CD4-positive, CD25-positive, alpha-beta regulatory T cell (primary cell): ENCODE results near the gene WWC1. TPM values are rescaled to one million over a fixed set of nuclear protein-coding genes. Genes with fewer than 3 reads are reported as not detected.

Experiments
- ATAC-seq, 2 donors: fragments of 150-1000 bp; cut with Tn5 transposase; one replicate each; pipeline ENCODE4 v1.10.0; 2021; ENCODE audit warnings: low read depth in 2 of 2, moderate number of reproducible peaks in 2 of 2, moderate library complexity in 1 of 2
- DNase-seq, 3 donors: peaks; one replicate each; pipeline versions ENCODE4 v3.0.0 to v3.0.0-alpha.2; 2012 to 2022; ENCODE audit warnings: mixed read lengths in 1 of 3
- H3K27ac ChIP-seq: one replicate; pipeline ENCODE4 v1.7.0; 2013; ENCODE audit warnings: mild to moderate bottlenecking, low read length; ENCODE audit not compliant: insufficient read depth, poor library complexity, severe bottlenecking
- H3K27me3 ChIP-seq: one replicate; pipeline ENCODE4 v1.7.0; 2013; ENCODE audit warnings: low read length; ENCODE audit not compliant: control insufficient read depth, insufficient read depth
- H3K36me3 ChIP-seq: one replicate; pipeline ENCODE4 v1.7.0; 2013; ENCODE audit warnings: mild to moderate bottlenecking, low read length, moderate library complexity; ENCODE audit not compliant: control insufficient read depth, insufficient read depth
- H3K4me1 ChIP-seq: 2 replicates; pipeline ENCODE4 v1.7.0; 2013; ENCODE audit warnings: mild to moderate bottlenecking, low read length; ENCODE audit not compliant: insufficient read depth, control insufficient read depth, poor library complexity, severe bottlenecking
- H3K4me3 ChIP-seq: one replicate; pipeline ENCODE4 v1.7.0; 2013; ENCODE audit warnings: low read depth, mild to moderate bottlenecking, low read length, moderate library complexity
- H3K9me3 ChIP-seq, 2 experiments: 1 replicate in 1 of 2; 2 replicates in 1 of 2; pipeline ENCODE4 v1.7.0; 2013; ENCODE audit warnings: low read length in 2 of 2, mild to moderate bottlenecking in 1 of 2, moderate library complexity in 1 of 2; ENCODE audit not compliant: control insufficient read depth in 2 of 2
- H3K27ac Mint-ChIP-seq, 3 donors: one replicate each; pipeline ENCODE4 v1.8.0; 2020 to 2022; ENCODE audit warnings: mild to moderate bottlenecking in 3 of 3, mixed read lengths in 3 of 3, moderate library complexity in 2 of 3
- H3K27me3 Mint-ChIP-seq: one replicate; pipeline ENCODE4 v1.8.0; 2022; ENCODE audit warnings: mild to moderate bottlenecking, mixed read lengths
- H3K36me3 Mint-ChIP-seq: one replicate; pipeline ENCODE4 v1.8.0; 2020; ENCODE audit warnings: mixed read lengths
- H3K4me1 Mint-ChIP-seq, 4 donors: one replicate each; pipeline ENCODE4 v1.8.0; 2020 to 2022; ENCODE audit warnings: mixed read lengths in 4 of 4, mild to moderate bottlenecking in 1 of 4
- H3K4me3 Mint-ChIP-seq, 4 donors: one replicate each; pipeline ENCODE4 v1.8.0; 2020 to 2022; ENCODE audit warnings: mild to moderate bottlenecking in 4 of 4, mixed read lengths in 4 of 4, moderate library complexity in 3 of 4
- H3K9me3 Mint-ChIP-seq, 7 donors: one replicate each; pipeline ENCODE4 v1.8.0; 2020 to 2022; ENCODE audit warnings: mixed read lengths in 7 of 7, mild to moderate bottlenecking in 3 of 7, moderate library complexity in 2 of 7
- polyA plus RNA-seq, 4 donors: library from polyadenylated mRNA; unstranded; fragments of 300-500 nt; fragmentation: Illumina TruSeq; gene quantifications; one replicate each; pipeline ENCODE4 v1.2.3, GENCODE V29; 2021
- total RNA-seq: library from RNA; stranded (reverse); gene quantifications from one replicate; pipeline ENCODE4 v1.2.3, GENCODE V29; 2022

WWC1 gene
- total and polyA plus RNA-seq, 5 donors from 2014 or later, result 0.07 to 1.5 (median 0.95) TPM; not detected in 1

- no peaks in the 10 kb centered on the region for H3K4me1 Mint-ChIP-seq
- H3K36me3 Mint-ChIP-seq, result no peaks in the 10 kb centered on the region
- DNase-seq, result no peak
- Histone ChIP-seq H3K36me3 (no peaks in the 10 kb centered on the region), H3K27me3 (peaks cover 3% of the 10 kb centered on the region), H3K27ac (no peak overlapping the region), H3K4me1 (no peaks in the 10 kb centered on the region), H3K9me3 (no peaks in the 10 kb centered on the region), H3K4me3 (no peak overlapping the region)
- H3K27me3 Mint-ChIP-seq, result peaks cover 15% of the 10 kb centered on the region
- no peak for ATAC-seq
- no peak overlapping the region for H3K4me3 Mint-ChIP-seq
- peak overlapping the region in 1 of 3 donors; percentile 86 for H3K27ac Mint-ChIP-seq
- peaks cover 0 to 3% (median 0%) of the 10 kb centered on the region in 7 donors for H3K9me3 Mint-ChIP-seq
Measured at GRCh38 chr5:168364151-168364661, 72.8 kb downstream of the WWC1 start.

- H3K27ac Mint-ChIP-seq, result no peak overlapping the region
Measured at GRCh38 chr5:168364750-168365550, 73.5 kb downstream of the WWC1 start.

GRCh38 chr5:168365581-168366081, 74.2 kb downstream of the WWC1 start:
- no peak overlapping the region for H3K27ac Mint-ChIP-seq
- H3K27ac ChIP-seq, result no peak overlapping the region
- H3K27me3 Mint-ChIP-seq, result peaks cover 11% of the 10 kb centered on the region
- H3K27me3 ChIP-seq, result peaks cover 3% of the 10 kb centered on the region
- H3K4me1 ChIP-seq, result no peaks in the 10 kb centered on the region
- H3K4me3 ChIP-seq, result no peak overlapping the region
- H3K9me3 ChIP-seq, result no peaks in the 10 kb centered on the region
- no peaks in the 10 kb centered on the region for H3K36me3 ChIP-seq
- H3K4me1 Mint-ChIP-seq, result no peaks in the 10 kb centered on the region
- no peak overlapping the region for H3K4me3 Mint-ChIP-seq
- H3K9me3 Mint-ChIP-seq, result peaks cover 0 to 3% (median 0%) of the 10 kb centered on the region in 7 donors
- H3K36me3 Mint-ChIP-seq, result no peaks in the 10 kb centered on the region
- DNase-seq, result no peak
- ATAC-seq, result no peak

More at GRCh38 chr5:168364750-168365550, 73.5 kb downstream of the WWC1 start:
- Mint-ChIP-seq H3K4me1 (no peaks in the 10 kb centered on the region), H3K27me3 (peaks cover 15% of the 10 kb centered on the region), H3K4me3 (no peak overlapping the region), H3K9me3 (peaks cover 0 to 3% (median 0%) of the 10 kb centered on the region in 7 donors), H3K36me3 (no peaks in the 10 kb centered on the region)
- Histone ChIP-seq H3K36me3 (no peaks in the 10 kb centered on the region), H3K4me3 (no peak overlapping the region), H3K27ac (no peak overlapping the region), H3K4me1 (no peaks in the 10 kb centered on the region), H3K9me3 (no peaks in the 10 kb centered on the region), H3K27me3 (peaks cover 3% of the 10 kb centered on the region)
- ATAC-seq, result no peak
- DNase-seq, result no peak

GRCh38 chr5:168366116-168366515, 74.7 kb downstream of the WWC1 start:
- no peaks in the 10 kb centered on the region for H3K9me3 ChIP-seq
- ATAC-seq, result no peak
- H3K27ac Mint-ChIP-seq, result no peak overlapping the region

GRCh38 chr5:168368854-168369253, 77.4 kb downstream of the WWC1 start:
- Histone ChIP-seq H3K27ac (no peak overlapping the region), H3K27me3 (no peaks in the 10 kb centered on the region), H3K4me1 (no peaks in the 10 kb centered on the region), H3K4me3 (no peak overlapping the region), H3K36me3 (no peaks in the 10 kb centered on the region), H3K9me3 (no peaks in the 10 kb centered on the region)
- Mint-ChIP-seq H3K36me3 (no peaks in the 10 kb centered on the region), H3K27me3 (peaks cover 5% of the 10 kb centered on the region), H3K4me3 (no peak overlapping the region), H3K9me3 (peaks cover 0 to 3% (median 0%) of the 10 kb centered on the region in 7 donors), H3K4me1 (no peaks in the 10 kb centered on the region), H3K27ac (no peak overlapping the region)
- DNase-seq (no peak), ATAC-seq (no peak)

More at GRCh38 chr5:168366116-168366515, 74.7 kb downstream of the WWC1 start:
- peaks cover 9% of the 10 kb centered on the region for H3K27me3 Mint-ChIP-seq
- Histone ChIP-seq H3K4me1 (no peaks in the 10 kb centered on the region), H3K27ac (no peak overlapping the region), H3K36me3 (no peaks in the 10 kb centered on the region), H3K27me3 (no peaks in the 10 kb centered on the region), H3K4me3 (no peak overlapping the region)
- H3K36me3 Mint-ChIP-seq, result no peaks in the 10 kb centered on the region
- no peak for DNase-seq
- no peaks in the 10 kb centered on the region for H3K4me1 Mint-ChIP-seq
- H3K9me3 Mint-ChIP-seq, result peaks cover 0 to 3% (median 0%) of the 10 kb centered on the region in 7 donors
- no peak overlapping the region for H3K4me3 Mint-ChIP-seq

GRCh38 chr5:168370831-168371230, 79.4 kb downstream of the WWC1 start:
- Histone ChIP-seq H3K36me3 (no peaks in the 10 kb centered on the region), H3K9me3 (no peaks in the 10 kb centered on the region), H3K27ac (no peak overlapping the region), H3K4me3 (no peak overlapping the region), H3K4me1 (no peaks in the 10 kb centered on the region), H3K27me3 (no peaks in the 10 kb centered on the region)
- no peaks in the 10 kb centered on the region for H3K4me1 Mint-ChIP-seq
- H3K36me3 Mint-ChIP-seq, result no peaks in the 10 kb centered on the region
- H3K27ac Mint-ChIP-seq, result no peak overlapping the region
- H3K9me3 Mint-ChIP-seq, result peaks cover 0 to 3% (median 0%) of the 10 kb centered on the region in 7 donors
- H3K27me3 Mint-ChIP-seq, result peaks cover 5% of the 10 kb centered on the region
- ATAC-seq (no peak), DNase-seq (no peak)
- H3K4me3 Mint-ChIP-seq, result no peak overlapping the region

- Mint-ChIP-seq H3K27me3 (peaks cover 5% of the 10 kb centered on the region), H3K4me1 (peaks cover 0 to 14% (median 10%) of the 10 kb centered on the region in 4 donors), H3K27ac (no peak overlapping the region), H3K36me3 (no peaks in the 10 kb centered on the region), H3K9me3 (no peaks in the 10 kb centered on the region), H3K4me3 (no peak overlapping the region)
- H3K4me1 ChIP-seq, result peaks cover 10% of the 10 kb centered on the region
- no peaks in the 10 kb centered on the region for H3K36me3 ChIP-seq
- H3K4me3 ChIP-seq, result no peak overlapping the region
- no peaks in the 10 kb centered on the region for H3K27me3 ChIP-seq
- no peak for ATAC-seq
- H3K9me3 ChIP-seq, result no peaks in the 10 kb centered on the region
- H3K27ac ChIP-seq, result no peak overlapping the region
- no peak for DNase-seq
Measured at GRCh38 chr5:168372356-168372946, 81.0 kb downstream of the WWC1 start.
